GM12878 (cell line): Measurements from ENCODE around the gene PDE11A. TPM values are rescaled to one million over a fixed set of nuclear protein-coding genes. Genes with fewer than 3 reads are reported as not detected.

Experiments used
- FOS ChIP-seq: IDR thresholded peaks from 3 replicates; pipeline ENCODE4 v1.6.1; 2011; ENCODE audit warnings: borderline replicate concordance; ENCODE audit not compliant: insufficient read length; ENCODE audit errors: extremely low read depth
- MTA2 ChIP-seq: fragments of 450-650 bp; IDR thresholded peaks from 2 replicates; pipeline ENCODE4 v1.6.1; 2016; ENCODE audit warnings: low read depth, mild to moderate bottlenecking, moderate library complexity
- SMAD5 ChIP-seq: IDR thresholded peaks from 2 replicates; pipeline ENCODE4 v1.6.1; 2016; ENCODE audit warnings: antibody characterized with exemption, low read depth
- ZNF592 ChIP-seq: fragments of 450-650 bp; IDR thresholded peaks from 2 replicates; pipeline ENCODE4 v1.6.1; 2017; ENCODE audit warnings: mild to moderate bottlenecking, moderate library complexity
- ZNF687 ChIP-seq: fragments of 450-650 bp; IDR thresholded peaks from 2 replicates; pipeline ENCODE4 v1.6.1; 2017; ENCODE audit warnings: mild to moderate bottlenecking, moderate library complexity
- ZSCAN29 ChIP-seq: fragments of 450-650 bp; IDR thresholded peaks from 2 replicates; pipeline ENCODE4 v1.6.1; 2017; ENCODE audit warnings: mild to moderate bottlenecking, moderate library complexity
- polyA plus RNA-seq, 11 experiments: library from polyadenylated mRNA; depleted of rRNA in 4 of 11; unstranded in 6 of 11; stranded (reverse) in 5 of 11; fragments of >200 nt; fragmentation: Nextera tagmentation in 4 of 11; fragmentation: Illumina TruSeq in 1 of 11; extraction: Ambion mirVana in 4 of 11; extraction: Trizol in 1 of 11; gene quantifications; 1 replicate in 1 of 11; 2 replicates in 10 of 11; pipeline versions ENCODE4 v1.2.1 to v1.2.3, GENCODE V29; 2011 to 2016; ENCODE audit warnings: inconsistent platforms in 2 of 11, missing spikeins in 2 of 11, low read depth in 1 of 11
- total RNA-seq, 4 experiments: library from RNA; depleted of rRNA in 3 of 4; stranded (reverse); fragments of >200 nt in 3 of 4; fragmentation: Illumina TruSeq in 1 of 4; extraction: Trizol in 1 of 4; gene quantifications; 2 replicates each; pipeline versions ENCODE4 v1.2.1 to v1.2.3, GENCODE V29; 2013 to 2021

PDE11A gene
- total and polyA plus RNA-seq, 10 of the 15 experiments (the other 5 are each of a cell fraction or from before 2014, with no cell fraction given): 0.01 to 0.17 (median 0.06) TPM; not detected in 5

GRCh38 chr2:177771191-177771590 lies 301.4 kb downstream of the PDE11A start (continued):
- no peak for TF ChIP-seq ZNF687
- no peak for TF ChIP-seq ZSCAN29
- TF ChIP-seq FOS: no peak
- no peak for TF ChIP-seq SMAD5
- TF ChIP-seq MTA2: no peak
- no peak for TF ChIP-seq ZNF592
